Measurements from ENCODE around the gene LRRC9.

LRRC9 gene

DNA sequence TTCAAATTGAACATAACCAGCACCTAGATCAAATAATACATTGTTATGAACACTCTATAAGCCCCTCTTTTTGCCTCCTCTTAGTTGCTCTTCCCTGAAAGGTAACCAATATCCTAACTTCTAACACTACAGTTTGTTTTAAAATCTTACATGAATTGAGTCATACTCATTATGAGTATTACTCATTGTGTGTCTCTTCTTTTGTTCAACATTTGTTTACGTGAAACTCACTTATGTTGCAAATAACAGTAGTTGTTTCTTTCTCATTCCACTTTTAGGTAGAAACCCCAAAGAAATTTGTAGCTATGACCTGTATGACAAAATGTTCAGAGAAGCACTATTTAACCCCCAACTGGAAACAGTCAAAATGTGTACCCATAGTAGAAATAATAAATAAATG, 6.6 kb downstream of the LRRC9 start (continued):
- no peak for TF ChIP-seq ZNF510 (tag by site-specific recombination; IDR thresholded peaks at IDR 0.05; ENCODE audit: insufficient replicate concordance)
- TF ChIP-seq, protein P1, sequence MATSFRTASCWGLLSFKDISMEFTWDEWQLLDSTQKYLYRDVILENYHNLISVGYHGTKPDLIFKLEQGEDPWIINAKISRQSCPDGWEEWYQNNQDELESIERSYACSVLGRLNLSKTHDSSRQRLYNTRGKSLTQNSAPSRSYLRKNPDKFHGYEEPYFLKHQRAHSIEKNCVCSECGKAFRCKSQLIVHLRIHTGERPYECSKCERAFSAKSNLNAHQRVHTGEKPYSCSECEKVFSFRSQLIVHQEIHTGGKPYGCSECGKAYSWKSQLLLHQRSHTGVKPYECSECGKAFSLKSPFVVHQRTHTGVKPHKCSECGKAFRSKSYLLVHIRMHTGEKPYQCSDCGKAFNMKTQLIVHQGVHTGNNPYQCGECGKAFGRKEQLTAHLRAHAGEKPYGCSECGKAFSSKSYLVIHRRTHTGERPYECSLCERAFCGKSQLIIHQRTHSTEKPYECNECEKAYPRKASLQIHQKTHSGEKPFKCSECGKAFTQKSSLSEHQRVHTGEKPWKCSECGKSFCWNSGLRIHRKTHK (tag by site-specific recombination; IDR thresholded peaks at IDR 0.05), result no peak

DNA sequence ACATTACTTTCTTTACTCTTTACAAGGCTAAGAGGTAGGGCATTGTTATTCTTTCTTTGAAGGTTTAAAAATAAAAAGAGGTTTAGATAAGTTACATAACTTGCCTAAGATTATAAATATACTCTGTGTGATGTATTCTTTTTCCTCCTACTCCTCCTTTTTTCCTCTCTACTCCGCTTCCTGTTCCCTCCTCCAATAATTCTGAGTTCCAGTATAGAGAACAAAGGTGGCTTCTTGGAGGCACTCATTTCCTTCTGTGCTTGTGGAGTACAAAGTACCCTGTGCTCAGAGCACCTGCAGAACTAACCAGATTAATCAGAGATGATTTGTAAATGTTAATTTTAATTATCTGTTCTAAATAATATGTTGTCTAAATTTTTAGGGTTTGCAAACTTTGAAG, 11.3 kb downstream of the LRRC9 start:
- TF ChIP-seq ZNF473 (tag by site-specific recombination; IDR thresholded peaks at IDR 0.05) (no peak), ZNF214 (tag by site-specific recombination; IDR thresholded peaks at IDR 0.05; ENCODE audit: borderline replicate concordance) (no peak), ZNF132 (tag by site-specific recombination; IDR thresholded peaks at IDR 0.05; ENCODE audit: borderline replicate concordance) (no peak), KLF10 (tag by site-specific recombination; IDR thresholded peaks at IDR 0.05) (no peak), ZNF544 (tag by site-specific recombination; IDR thresholded peaks at IDR 0.05) (no peak), TRIM28 (IDR thresholded peaks at IDR 0.05; ENCODE audit: borderline replicate concordance, low read length) (no peak)
- TF ChIP-seq, protein P2, sequence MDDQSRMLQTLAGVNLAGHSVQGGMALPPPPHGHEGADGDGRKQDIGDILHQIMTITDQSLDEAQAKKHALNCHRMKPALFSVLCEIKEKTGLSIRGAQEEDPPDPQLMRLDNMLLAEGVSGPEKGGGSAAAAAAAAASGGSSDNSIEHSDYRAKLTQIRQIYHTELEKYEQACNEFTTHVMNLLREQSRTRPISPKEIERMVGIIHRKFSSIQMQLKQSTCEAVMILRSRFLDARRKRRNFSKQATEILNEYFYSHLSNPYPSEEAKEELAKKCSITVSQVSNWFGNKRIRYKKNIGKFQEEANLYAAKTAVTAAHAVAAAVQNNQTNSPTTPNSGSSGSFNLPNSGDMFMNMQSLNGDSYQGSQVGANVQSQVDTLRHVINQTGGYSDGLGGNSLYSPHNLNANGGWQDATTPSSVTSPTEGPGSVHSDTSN (CRISPR knock-in tag; IDR thresholded peaks at IDR 0.05), result no peak
- TF ChIP-seq, protein P3, sequence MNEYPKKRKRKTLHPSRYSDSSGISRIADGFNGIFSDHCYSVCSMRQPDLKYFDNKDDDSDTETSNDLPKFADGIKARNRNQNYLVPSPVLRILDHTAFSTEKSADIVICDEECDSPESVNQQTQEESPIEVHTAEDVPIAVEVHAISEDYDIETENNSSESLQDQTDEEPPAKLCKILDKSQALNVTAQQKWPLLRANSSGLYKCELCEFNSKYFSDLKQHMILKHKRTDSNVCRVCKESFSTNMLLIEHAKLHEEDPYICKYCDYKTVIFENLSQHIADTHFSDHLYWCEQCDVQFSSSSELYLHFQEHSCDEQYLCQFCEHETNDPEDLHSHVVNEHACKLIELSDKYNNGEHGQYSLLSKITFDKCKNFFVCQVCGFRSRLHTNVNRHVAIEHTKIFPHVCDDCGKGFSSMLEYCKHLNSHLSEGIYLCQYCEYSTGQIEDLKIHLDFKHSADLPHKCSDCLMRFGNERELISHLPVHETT (tag by site-specific recombination; IDR thresholded peaks at IDR 0.05), result no peak
- TF ChIP-seq, protein P4, sequence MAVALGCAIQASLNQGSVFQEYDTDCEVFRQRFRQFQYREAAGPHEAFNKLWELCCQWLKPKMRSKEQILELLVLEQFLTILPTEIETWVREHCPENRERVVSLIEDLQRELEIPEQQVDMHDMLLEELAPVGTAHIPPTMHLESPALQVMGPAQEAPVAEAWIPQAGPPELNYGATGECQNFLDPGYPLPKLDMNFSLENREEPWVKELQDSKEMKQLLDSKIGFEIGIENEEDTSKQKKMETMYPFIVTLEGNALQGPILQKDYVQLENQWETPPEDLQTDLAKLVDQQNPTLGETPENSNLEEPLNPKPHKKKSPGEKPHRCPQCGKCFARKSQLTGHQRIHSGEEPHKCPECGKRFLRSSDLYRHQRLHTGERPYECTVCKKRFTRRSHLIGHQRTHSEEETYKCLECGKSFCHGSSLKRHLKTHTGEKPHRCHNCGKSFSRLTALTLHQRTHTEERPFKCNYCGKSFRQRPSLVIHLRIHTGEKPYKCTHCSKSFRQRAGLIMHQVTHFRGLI (tag by site-specific recombination; IDR thresholded peaks at IDR 0.05), result no peak
- TF ChIP-seq, protein P5, sequence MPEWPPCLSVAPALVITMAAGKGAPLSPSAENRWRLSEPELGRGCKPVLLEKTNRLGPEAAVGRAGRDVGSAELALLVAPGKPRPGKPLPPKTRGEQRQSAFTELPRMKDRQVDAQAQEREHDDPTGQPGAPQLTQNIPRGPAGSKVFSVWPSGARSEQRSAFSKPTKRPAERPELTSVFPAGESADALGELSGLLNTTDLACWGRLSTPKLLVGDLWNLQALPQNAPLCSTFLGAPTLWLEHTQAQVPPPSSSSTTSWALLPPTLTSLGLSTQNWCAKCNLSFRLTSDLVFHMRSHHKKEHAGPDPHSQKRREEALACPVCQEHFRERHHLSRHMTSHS (tag by site-specific recombination; IDR thresholded peaks at IDR 0.05), result no peak
- no peaks in the 10 kb centered on the region for H3K36me3 ChIP-seq (ENCODE audit: control insufficient read depth in 2 of 2, insufficient read depth in 1 of 2, low read length in 2 of 2)
- no peaks in the 10 kb centered on the region for H3K9me3 ChIP-seq (ENCODE audit: control insufficient read depth, insufficient read depth, low read depth, low read length)
- H3K4me1 ChIP-seq (ENCODE audit: control insufficient read depth, insufficient read depth, low read length), result no peaks in the 10 kb centered on the region
- no peak overlapping the region for H3K27ac ChIP-seq (ENCODE audit: extremely low read depth, low read depth, low read length)
- no peak overlapping the region for H3K4me3 ChIP-seq (ENCODE audit: low read depth, low read length)
- ChIA-PET CTCF (no interaction called here), POLR2A (no interaction called here)

DNA sequence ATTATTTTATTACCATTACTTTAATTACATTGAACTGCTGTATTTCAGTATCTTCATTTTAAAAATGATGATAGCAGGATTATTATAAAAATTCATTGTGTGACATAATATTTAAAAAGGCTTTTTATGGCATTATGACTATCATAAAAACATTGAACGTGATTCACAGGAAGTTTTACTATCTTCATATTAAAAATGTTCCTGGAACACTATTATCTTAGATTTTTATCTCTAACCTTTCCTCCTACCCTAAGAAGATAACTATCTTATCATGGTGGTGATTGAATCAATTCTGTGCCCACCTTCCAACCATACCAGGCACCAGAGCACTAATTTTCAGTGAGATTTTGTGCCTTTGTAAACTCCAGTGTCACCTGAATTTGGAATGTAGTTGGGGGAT, 16.2 kb downstream of the LRRC9 start:
- TF ChIP-seq ZNF768 (tag by site-specific recombination; IDR thresholded peaks at IDR 0.05), result no peak
- no peak for TF ChIP-seq ZNF521 (tag by site-specific recombination; IDR thresholded peaks at IDR 0.05)
- no peak for TF ChIP-seq ZFP37 (tag by site-specific recombination; IDR thresholded peaks at IDR 0.05)
- TF ChIP-seq ZNF202 (tag by site-specific recombination; IDR thresholded peaks at IDR 0.05; ENCODE audit: borderline replicate concordance), result no peak
- no peak for TF ChIP-seq ZNF248 (tag by site-specific recombination; IDR thresholded peaks at IDR 0.05)
- TF ChIP-seq ZSCAN16 (tag by site-specific recombination; IDR thresholded peaks at IDR 0.05), result no peak
- TF ChIP-seq REPIN1 (tag by site-specific recombination; IDR thresholded peaks at IDR 0.05; ENCODE audit: low read depth), result no peak
- no peak for TF ChIP-seq ZNF549 (tag by site-specific recombination; IDR thresholded peaks at IDR 0.05)
- no peak for TF ChIP-seq ZNF223 (tag by site-specific recombination; IDR thresholded peaks at IDR 0.05)
- TF ChIP-seq ZNF366 (tag by site-specific recombination; conservative IDR thresholded peaks at IDR 0.05), result no peak
- no peak for TF ChIP-seq ZNF324 (tag by site-specific recombination; IDR thresholded peaks at IDR 0.05)
- TF ChIP-seq ZNF155 (tag by site-specific recombination; IDR thresholded peaks at IDR 0.05), result no peak
- CTCF ChIA-PET, result interaction anchor here (1.5 kb wide), 1 partner anchor 29 kb away, joined by 4 read pairs; no protein-coding TSS in a partner anchor
- Histone ChIP-seq H3K4me1 (ENCODE audit: control insufficient read depth, insufficient read depth, low read length) (no peaks in the 10 kb centered on the region), H3K4me3 (ENCODE audit: low read depth, low read length) (no peak overlapping the region), H3K9me3 (ENCODE audit: control insufficient read depth, insufficient read depth, low read depth, low read length) (no peaks in the 10 kb centered on the region), H3K36me3 (ENCODE audit: control insufficient read depth in 2 of 2, insufficient read depth in 1 of 2, low read length in 2 of 2) (no peaks in the 10 kb centered on the region), H3K27ac (ENCODE audit: extremely low read depth, low read depth, low read length) (no peak overlapping the region)
- POLR2A ChIA-PET, result no interaction called here
